ENCODE data around the gene TOP1.

TOP1 gene

GRCh38 chr20:41004531-41005360, 23.9 kb upstream of the TOP1 start:
- no peak for DNase-seq

- no peak for DNase-seq
Measured at GRCh38 chr20:41005361-41005729, 23.3 kb upstream of the TOP1 start.

DNA sequence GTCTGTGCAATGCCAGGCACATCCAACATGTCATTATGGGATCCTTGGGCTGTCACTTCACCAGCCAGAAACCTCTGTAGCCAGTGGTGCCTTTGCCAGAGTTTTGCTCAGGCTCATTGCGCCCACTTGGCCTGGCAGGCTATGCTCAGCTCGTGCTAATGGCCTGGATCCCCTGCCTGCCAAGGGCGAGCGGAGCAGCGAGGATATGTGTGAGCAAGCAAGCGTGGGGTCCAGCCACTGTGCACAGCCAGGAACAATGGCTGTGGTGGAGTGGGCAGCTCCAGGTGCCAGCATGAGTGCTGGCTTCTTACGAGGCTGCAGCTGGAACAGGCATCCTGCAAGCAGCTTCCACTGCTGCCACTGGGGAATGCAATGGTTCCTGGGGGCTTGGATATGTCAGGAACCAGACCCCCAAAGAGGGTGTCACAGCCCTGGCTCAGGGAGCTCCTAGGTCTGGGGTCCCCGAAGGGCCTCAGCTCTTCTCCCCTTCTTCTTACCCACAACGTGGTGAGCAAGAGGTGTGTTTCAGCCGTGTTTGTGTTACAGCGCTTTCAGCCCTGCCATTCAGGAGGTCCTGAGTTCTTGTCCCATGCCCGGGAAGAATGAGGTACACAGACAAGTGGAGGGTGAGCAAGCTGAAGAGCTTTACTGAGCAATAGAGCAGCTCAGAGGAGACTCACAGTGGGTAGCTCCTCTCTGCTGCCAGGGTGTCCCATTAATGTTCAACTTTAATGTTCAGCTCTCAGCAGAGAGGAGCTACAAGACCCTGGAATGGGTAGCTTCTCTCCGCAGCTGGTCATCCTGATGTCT, 22.3 kb upstream of the TOP1 start:
- DNase-seq, result no peak

- no peak for DNase-seq
Measured at GRCh38 chr20:41006936-41007474, 21.6 kb upstream of the TOP1 start.

GRCh38 chr20:41007481-41007880, 21.1 kb upstream of the TOP1 start:
- no peak for DNase-seq

DNA sequence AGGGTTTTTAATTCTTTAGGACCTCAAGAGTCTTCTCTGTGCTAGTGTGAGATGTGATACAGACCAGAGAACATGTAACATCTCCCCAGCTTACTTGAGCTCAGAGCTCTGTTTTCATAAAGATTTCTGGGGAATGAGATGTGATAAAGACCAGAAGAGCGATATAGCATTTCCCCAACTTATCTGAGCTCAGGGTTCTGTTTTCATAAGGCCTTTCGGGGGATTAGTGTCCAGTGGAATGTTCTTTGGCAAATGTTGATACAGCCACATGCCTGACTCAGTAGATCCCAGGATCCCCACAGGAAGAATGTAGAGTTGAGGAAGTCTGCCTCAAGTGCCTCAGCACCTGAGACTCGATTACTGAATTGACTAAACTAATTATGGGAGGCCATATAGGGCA, 18.7 kb upstream of the TOP1 start:
- DNase-seq, result no peak

- DNase-seq, result no peak
Measured at GRCh38 chr20:41011551-41012067, 17.0 kb upstream of the TOP1 start.

- DNase-seq, result no peak
Measured at GRCh38 chr20:41014561-41015088, 14.0 kb upstream of the TOP1 start.

DNA sequence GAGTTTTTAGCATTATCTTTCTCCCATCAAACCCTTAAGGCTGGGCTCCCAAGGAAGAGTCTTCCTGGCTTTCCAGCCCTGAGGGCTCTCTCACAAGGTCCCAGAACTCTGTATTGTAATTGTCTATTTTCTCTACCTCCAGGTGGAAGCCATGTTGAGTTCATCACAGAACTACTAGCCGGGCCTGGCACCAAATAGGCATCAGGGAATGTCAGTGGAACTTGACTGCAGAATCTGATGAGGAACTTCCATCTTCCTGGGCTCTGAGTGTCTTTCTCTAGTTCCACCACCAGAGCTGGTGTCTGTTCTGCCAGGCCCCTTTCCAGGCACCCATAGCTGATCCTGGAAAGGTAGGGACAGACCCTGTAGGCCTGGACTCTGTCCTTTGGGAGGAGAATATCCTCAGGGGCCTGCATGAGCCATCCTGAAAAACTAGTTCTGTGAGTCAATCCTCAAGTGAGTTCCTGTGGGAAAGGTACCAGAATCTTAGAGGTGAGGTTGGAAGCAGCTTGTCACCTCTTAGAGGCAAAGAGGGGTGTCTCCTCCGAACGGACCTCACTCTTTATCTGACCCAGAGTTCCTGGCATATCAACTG, 11.1 kb upstream of the TOP1 start:
- no peak for DNase-seq

- no peak for DNase-seq
Measured at GRCh38 chr20:41018153-41018552, 10.5 kb upstream of the TOP1 start.

- no peak for DNase-seq
Measured at GRCh38 chr20:41023549-41023948, 5.1 kb upstream of the TOP1 start.

- DNase-seq, result no peak
Measured at GRCh38 chr20:41027366-41027765, 1.3 kb upstream of the TOP1 start.

GRCh38 chr20:41027872-41028358, 707 bp upstream of the TOP1 start:
- DNase-seq, result no peak

- DNase-seq, result peak; percentile 1
Measured at GRCh38 chr20:41029150-41029901, 704 bp downstream of the TOP1 start.

GRCh38 chr20:41030061-41030460, 1.4 kb downstream of the TOP1 start:
- DNase-seq, result no peak

GRCh38 chr20:41030531-41031242, 2.1 kb downstream of the TOP1 start:
- DNase-seq, result no peak

- no peak for DNase-seq
Measured at GRCh38 chr20:41031243-41031619, 2.6 kb downstream of the TOP1 start.

DNA sequence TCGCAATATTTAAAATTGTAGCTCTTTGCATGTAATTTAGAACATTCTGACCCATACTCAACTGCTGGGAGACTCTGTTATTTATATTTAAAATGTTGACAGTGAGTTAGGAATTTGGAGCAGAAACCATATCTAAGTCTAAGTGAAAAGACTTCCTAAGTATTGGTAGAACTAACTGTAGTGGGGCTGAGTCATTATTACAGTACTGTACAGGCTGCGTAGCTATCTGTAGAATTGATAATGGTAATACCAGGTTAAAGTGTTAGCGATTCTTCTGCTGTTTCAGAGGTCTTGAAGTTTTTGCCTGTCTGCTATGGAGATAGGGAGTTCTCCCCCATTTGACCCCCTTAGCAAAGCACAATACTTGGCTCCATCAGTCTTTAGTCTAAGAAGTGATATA, 3.6 kb downstream of the TOP1 start:
- no peak for DNase-seq

DNA sequence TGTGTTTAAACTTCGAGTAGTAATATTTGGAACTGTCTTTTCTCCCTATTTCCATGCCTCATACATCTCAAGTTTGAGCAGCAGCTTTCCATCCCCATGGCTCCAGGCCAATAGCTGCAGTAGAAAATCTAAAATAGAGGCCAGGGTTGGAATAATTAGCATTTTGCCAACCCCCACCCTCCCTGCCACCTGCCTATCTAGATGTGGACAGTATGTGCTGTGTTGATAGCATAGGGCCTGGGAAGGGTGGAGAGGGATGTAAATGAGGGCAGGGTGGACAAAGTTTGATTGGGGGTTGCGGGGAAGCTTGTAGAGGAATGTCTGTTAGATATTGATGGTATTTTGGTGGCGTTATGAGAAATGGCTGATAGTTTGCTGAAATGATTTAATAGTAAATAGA, 5.6 kb downstream of the TOP1 start:
- no peak for DNase-seq

- no peak for DNase-seq
Measured at GRCh38 chr20:41035207-41035606, 6.6 kb downstream of the TOP1 start.

- no peak for DNase-seq
Measured at GRCh38 chr20:41037179-41037578, 8.6 kb downstream of the TOP1 start.
